ENCODE data around the gene CEP70. TPM values are rescaled to one million over a fixed set of nuclear protein-coding genes. Genes with fewer than 3 reads are reported as not detected.

Gene CEP70
- total RNA-seq, 3 donors from 2014 or later: 29.7 to 56.9 (median 37.9) TPM

DNA sequence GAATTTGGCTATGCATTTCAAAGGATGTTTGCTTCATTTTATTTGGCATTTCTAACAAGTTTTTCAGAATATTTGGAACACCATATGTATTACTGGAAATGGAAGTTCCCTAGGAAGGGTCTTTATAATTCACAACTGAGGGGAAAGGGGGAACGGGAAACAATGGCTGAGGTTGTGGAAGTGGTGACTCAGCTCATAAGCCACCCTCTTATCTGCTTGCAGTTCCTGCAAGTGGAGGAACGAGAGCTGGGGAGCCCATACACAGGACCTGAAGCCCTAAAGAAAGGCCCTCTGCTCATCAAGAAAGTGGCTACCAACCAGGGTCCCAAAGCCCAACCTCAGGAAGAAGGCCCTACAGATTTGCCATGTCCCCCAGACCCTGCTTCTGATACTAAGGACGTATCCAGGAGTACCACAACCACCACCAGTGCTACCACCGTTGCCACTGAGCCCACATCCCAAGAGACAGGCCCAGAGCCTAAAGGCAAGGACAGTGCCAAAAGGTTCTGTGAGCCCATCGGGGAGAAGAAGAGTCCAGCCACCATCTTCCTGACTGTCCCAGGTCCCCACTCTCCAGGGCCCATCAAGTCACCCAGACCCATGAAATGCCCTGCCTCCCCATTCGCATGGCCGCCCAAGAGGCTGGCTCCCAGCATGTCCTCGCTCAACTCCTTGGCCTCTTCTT is 121.8 kb downstream of the CEP70 start:
- H3K9me3 ChIP-seq: no peaks in the 10 kb centered on the region
- TF ChIP-seq, protein P1, sequence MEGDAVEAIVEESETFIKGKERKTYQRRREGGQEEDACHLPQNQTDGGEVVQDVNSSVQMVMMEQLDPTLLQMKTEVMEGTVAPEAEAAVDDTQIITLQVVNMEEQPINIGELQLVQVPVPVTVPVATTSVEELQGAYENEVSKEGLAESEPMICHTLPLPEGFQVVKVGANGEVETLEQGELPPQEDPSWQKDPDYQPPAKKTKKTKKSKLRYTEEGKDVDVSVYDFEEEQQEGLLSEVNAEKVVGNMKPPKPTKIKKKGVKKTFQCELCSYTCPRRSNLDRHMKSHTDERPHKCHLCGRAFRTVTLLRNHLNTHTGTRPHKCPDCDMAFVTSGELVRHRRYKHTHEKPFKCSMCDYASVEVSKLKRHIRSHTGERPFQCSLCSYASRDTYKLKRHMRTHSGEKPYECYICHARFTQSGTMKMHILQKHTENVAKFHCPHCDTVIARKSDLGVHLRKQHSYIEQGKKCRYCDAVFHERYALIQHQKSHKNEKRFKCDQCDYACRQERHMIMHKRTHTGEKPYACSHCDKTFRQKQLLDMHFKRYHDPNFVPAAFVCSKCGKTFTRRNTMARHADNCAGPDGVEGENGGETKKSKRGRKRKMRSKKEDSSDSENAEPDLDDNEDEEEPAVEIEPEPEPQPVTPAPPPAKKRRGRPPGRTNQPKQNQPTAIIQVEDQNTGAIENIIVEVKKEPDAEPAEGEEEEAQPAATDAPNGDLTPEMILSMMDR (IDR thresholded peaks at IDR 0.05): no peak
- no peak for ATAC-seq

DNA sequence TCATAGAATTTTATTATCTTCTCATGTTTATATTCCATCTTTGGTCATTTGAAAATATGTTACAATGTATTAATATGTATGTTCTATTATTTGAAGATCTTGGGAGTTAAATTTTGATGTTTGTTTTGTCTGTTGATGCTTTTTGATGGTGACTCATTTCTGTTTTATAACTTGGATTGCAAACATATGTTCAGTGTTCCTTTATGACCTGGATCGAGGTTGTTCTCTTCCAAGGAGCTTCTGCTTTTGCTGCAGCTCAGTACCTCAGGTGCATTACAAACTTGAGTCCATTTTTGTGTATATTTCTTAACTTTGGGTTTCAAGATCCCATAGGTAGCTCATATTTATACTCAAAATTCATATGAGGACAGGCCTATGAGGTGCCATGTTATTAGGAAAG is 122.6 kb downstream of the CEP70 start:
- DNase-seq (no peak), ATAC-seq (no peak)
- no peak overlapping the region for H3K4me3 ChIP-seq
- H3K4me1 ChIP-seq (ENCODE audit: low read depth): no peaks in the 10 kb centered on the region
- TF ChIP-seq, protein P1 (IDR thresholded peaks at IDR 0.05): no peak
- H3K9me3 ChIP-seq: no peaks in the 10 kb centered on the region
- intact Hi-C loops (cut with DNase I, micrococcal nuclease): no loop called here
- no peaks in the 10 kb centered on the region for H3K36me3 ChIP-seq (ENCODE audit: low read depth)

More for the DNA sequence above, 121.8 kb downstream of the CEP70 start:
- intact Hi-C loops (cut with DNase I, micrococcal nuclease): no loop called here
- no peak for DNase-seq
- Histone ChIP-seq H3K4me3 (no peak overlapping the region), H3K36me3 (ENCODE audit: low read depth) (no peaks in the 10 kb centered on the region), H3K4me1 (ENCODE audit: low read depth) (no peaks in the 10 kb centered on the region)

DNA sequence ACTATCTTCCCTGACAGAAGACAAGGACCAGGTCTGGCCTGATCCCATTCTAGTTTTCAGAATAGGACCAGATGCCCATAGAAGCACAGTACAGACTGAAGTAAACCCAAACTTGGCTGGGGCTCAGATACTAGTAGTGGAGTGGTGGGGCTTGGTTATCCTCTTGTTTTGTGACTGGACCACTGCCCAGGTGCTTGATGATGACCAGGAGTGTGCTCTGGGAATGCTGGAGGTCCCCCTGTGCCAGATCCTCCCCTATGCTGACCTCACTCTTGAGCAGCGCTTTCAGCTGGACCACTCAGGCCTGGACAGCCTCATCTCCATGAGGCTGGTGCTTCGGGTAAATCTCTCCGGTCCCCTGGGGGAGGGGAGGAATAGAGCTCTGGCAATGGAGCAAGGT is 123.4 kb downstream of the CEP70 start:
- TF ChIP-seq, protein P1 (IDR thresholded peaks at IDR 0.05): no peak
- intact Hi-C loops (cut with DNase I, micrococcal nuclease): no loop called here
- Histone ChIP-seq H3K9me3 (no peaks in the 10 kb centered on the region), H3K4me1 (ENCODE audit: low read depth) (no peaks in the 10 kb centered on the region), H3K36me3 (ENCODE audit: low read depth) (no peaks in the 10 kb centered on the region), H3K4me3 (no peak overlapping the region)
- ATAC-seq: peak; percentile 8
- no peak for DNase-seq

DNA sequence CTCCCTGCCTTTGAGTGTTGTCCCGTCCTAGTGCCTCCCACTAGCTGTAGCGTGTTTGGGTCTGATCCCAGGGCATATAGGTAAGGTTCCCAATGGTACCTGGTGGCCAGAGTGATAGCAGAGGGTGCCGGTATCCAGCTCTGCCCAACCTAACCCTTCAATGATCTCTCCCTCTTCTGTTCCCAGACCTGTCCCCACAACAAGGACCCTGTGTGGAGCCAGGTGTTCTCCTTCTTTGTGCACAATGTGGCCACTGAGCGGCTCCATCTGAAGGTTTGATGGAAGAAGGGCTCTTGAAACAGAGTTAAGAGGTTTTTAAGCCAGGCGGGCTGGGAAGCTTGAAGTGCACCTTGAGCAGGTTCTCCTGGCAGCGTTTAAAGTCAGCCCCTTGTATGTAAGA is 124.2 kb downstream of the CEP70 start:
- TF ChIP-seq, protein P1 (IDR thresholded peaks at IDR 0.05): no peak
- H3K36me3 ChIP-seq (ENCODE audit: low read depth): no peaks in the 10 kb centered on the region
- DNase-seq (no peak), ATAC-seq (no peak)
- intact Hi-C loops (cut with DNase I, micrococcal nuclease): no loop called here
- H3K4me3 ChIP-seq: no peak overlapping the region
- no peaks in the 10 kb centered on the region for H3K9me3 ChIP-seq
- H3K4me1 ChIP-seq (ENCODE audit: low read depth): no peaks in the 10 kb centered on the region

DNA sequence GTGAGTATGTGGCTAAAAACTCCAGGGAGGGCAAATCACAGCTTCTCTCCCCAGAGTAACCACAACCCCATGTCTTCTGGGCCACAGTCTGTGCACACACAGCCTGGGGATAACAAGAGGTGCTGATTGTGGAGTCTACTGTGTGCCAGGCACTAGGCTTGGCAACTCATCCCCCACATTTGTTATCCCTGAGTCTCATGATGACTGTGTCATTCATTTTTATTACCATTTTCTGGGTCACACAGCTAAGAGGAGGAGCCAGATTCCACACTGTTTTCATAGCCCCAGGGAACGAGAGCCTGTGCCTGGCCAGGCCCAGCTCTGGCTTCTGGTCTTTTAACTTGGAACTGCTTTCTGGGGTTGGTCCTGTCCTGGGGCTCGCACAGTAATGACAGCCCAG is 125.2 kb downstream of the CEP70 start:
- no peaks in the 10 kb centered on the region for H3K4me1 ChIP-seq (ENCODE audit: low read depth)
- H3K36me3 ChIP-seq (ENCODE audit: low read depth): no peaks in the 10 kb centered on the region
- DNase-seq: no peak
- H3K4me3 ChIP-seq: no peak overlapping the region
- intact Hi-C loops (cut with DNase I, micrococcal nuclease): no loop called here
- TF ChIP-seq, protein P1 (IDR thresholded peaks at IDR 0.05): no peak
- peak; percentile 5 for ATAC-seq
- no peaks in the 10 kb centered on the region for H3K9me3 ChIP-seq

DNA sequence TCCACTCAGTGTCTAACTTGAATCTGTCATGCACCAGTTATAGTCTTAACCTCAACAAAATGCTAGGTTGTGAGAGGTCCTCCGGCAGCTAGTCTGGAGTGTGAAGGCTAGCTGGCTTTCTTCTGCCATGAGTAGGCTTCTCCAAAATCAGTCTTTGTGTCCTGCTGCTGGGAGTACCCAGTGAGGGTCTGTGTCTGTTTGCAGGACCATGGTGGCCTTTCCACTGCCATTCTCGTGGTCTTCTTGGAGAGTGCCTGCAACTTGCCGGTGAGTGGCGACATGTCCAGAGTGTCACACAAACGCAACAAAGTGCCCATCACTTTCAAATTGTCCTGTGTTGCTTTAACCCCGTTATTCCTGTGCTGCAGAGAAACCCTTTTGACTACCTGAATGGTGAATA is 125.6 kb downstream of the CEP70 start:
- intact Hi-C loops (cut with DNase I, micrococcal nuclease): no loop called here
- no peaks in the 10 kb centered on the region for H3K36me3 ChIP-seq (ENCODE audit: low read depth)
- TF ChIP-seq, protein P1 (IDR thresholded peaks at IDR 0.05): no peak
- H3K9me3 ChIP-seq: no peaks in the 10 kb centered on the region
- DNase-seq: no peak
- no peak for ATAC-seq
- H3K4me1 ChIP-seq (ENCODE audit: low read depth): no peaks in the 10 kb centered on the region
- no peak overlapping the region for H3K4me3 ChIP-seq
